GM12875 (cell line): ENCODE results near the gene KRT5.

ENCODE experiments used
- H3K4me3 ChIP-seq: one replicate; pipeline ENCODE4 v1.5.1; 2011; ENCODE audit warnings: low read depth, low read length, control low read depth
- TF ChIP-seq, protein P1 (sequence below): IDR thresholded peaks from 2 replicates; pipeline ENCODE4 v1.5.1; 2011; ENCODE audit warnings: low read depth, mild to moderate bottlenecking, control low read depth, inconsistent platforms, low read length, moderate library complexity, borderline replicate concordance; ENCODE audit not compliant: insufficient read depth

KRT5 gene

DNA sequence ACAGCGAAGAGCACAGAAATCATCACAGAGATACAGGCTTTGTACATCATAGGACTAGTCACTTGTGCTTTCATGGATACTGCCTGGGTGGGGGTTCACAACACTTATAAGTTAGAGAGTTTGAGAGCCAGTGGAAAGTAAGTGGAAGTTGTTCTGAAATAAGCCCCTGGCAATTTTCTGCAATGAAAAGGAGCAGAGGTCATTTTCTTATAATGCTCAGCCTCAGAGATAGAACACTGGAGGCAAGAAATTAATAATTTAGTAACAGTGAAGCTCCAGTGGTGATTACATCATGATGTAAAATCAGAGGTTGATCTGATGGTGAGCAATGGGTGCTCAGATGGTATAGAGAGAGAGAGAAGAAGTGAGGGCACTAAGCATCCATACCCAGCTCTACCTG lies 33.0 kb downstream of the KRT5 start:
- TF ChIP-seq, protein P1, sequence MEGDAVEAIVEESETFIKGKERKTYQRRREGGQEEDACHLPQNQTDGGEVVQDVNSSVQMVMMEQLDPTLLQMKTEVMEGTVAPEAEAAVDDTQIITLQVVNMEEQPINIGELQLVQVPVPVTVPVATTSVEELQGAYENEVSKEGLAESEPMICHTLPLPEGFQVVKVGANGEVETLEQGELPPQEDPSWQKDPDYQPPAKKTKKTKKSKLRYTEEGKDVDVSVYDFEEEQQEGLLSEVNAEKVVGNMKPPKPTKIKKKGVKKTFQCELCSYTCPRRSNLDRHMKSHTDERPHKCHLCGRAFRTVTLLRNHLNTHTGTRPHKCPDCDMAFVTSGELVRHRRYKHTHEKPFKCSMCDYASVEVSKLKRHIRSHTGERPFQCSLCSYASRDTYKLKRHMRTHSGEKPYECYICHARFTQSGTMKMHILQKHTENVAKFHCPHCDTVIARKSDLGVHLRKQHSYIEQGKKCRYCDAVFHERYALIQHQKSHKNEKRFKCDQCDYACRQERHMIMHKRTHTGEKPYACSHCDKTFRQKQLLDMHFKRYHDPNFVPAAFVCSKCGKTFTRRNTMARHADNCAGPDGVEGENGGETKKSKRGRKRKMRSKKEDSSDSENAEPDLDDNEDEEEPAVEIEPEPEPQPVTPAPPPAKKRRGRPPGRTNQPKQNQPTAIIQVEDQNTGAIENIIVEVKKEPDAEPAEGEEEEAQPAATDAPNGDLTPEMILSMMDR, result no peak
- no peak overlapping the region for H3K4me3 ChIP-seq

DNA sequence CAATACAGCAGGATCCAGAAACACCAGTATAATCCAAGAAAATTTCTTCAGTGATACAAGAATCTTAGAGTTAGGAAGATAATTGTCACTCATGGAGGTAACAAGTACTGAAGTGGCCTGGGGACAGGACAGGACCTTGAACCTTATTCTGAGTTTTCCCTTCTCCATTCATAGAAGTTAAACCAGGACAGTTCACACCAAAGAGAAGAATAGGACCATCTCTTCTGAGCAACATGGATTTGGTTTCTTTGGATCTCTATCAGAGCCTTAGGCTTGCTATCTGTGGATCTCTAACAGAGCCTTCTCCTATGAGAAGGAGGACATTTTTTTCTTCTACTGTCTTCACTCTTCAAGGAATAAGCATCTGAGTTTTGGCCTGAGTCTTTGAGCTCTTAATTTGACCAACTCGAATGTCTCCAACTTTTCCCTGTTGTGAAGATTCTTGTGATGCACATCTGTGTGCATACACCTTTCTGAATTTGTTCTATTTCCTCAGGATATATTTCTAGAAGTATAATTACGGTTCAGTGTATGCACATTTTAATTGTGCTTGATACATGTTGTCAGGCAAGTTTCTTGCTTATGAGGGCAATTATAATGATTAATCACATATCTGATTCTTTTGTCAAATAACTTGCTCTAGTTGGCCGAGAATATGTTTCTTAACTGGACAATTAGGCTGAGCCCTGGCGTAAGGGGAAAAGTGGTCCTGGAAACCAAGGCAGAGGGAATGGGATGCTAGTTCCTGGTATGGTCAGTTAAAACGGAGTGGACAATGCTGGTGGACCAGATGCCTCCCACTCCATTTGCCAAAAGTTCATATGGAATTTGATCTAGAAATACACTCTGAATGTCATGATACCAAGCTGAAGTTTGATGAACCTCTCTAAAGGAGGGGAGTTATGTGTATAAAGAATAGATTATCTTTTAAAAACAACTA lies 33.8 kb downstream of the KRT5 start:
- TF ChIP-seq, protein P1, result no peak
- no peak overlapping the region for H3K4me3 ChIP-seq

DNA sequence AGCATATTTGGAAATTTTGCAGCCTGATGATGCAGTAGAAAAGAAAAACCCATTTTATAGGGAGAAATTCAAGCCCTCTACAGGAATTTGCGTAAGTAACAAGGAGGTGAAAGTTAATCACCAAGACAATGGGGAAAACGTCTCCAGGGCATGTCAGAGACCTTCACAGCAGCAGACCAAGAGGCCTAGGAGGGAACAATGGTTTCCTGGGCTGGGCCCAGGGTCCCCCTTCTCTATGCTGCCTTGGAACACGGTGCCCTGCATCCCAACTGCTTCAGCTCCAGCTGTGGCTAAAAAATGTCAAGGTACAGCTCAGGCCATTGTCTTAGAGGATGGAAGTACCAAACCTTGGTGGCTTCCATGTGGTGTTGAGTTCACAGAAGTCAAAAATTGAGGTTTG lies 40.1 kb downstream of the KRT5 start:
- TF ChIP-seq, protein P1, result no peak
- no peak overlapping the region for H3K4me3 ChIP-seq

DNA sequence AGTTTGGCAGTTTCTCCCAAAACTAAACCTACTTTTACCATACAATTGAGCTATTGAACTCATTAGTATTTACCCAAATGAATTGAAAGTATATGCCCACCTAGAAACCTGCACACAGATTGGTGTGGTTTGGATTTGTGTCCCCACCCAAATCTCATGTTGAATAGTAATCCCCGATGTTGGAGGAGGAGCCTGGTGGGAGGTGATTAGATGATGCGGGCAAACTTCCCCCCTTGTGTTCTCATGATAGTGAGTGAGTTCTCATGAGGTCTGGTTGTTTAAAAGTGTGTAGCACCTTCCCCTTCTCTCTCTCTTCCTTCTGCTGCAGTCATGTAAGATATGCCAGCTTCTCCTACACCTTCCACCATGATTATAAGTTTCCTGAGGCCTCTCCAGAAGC lies 42.5 kb downstream of the KRT5 start:
- TF ChIP-seq, protein P1, result no peak
- no peak overlapping the region for H3K4me3 ChIP-seq

DNA sequence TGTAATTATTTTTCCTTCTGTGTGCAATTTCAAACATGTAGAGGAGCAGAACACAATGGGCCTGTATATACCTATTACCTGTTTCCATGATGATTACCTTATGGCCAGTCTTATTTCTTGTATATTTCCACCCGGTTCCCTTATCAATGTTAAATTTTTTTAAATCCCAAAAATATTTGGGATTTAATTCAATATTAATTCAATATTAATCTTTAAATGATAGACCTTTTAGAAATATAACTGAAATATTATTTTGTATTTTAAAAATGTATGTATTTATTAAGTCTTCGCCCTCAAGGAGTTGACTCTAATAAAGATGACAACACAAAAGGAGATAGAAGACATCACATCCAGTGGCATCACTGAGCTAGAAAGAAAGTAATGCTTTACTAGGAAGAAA lies 46.0 kb downstream of the KRT5 start:
- no peak overlapping the region for H3K4me3 ChIP-seq
- TF ChIP-seq, protein P1, result no peak

DNA sequence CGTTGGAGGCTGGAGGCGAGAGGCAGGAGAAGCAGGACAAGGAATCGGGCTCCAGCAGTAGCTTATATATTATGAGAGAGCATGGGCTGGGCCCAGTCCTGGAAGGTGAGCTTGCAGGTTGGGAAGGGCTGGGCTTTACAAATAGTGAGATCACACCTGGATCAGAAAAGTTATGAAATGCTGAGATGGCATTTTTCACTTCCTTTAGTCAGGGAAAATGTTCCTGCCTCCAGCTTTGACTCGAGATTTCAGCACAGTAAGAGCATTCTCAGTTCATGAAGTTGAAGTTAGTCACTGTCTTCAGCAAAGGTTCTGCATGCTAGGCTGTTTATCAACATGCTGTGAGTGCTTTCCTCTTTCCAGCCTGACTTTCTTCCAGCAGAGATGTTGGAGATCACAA lies 46.4 kb downstream of the KRT5 start, which contains the start of gene KRT6C:
Gene KRT6C, minus strand, starts transcription at position 38 of the 400 bp plus-strand sequence. CDS start 68 bp downstream, outside the sequence.
- TF ChIP-seq, protein P1, result no peak
- H3K4me3 ChIP-seq, result no peak within 1 kb of the TSS

DNA sequence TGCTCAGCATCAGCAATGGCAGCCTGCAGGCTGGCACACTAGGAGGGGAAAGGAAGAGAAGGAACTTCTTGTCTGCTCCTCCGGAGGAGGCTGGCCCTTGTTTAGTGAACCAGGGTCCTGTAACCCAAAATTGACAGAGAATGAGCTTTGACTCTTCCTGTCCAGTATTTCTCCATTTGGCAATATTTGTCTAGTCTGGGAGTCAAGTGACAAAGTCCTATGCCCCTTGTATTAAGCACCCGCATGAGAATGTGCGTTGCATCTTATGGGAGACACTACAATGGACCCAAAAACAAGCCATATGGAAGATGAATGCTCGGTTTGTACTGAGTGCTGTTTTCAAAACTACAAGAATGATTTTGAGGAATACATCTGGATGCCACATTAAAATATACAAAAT lies 50.3 kb downstream of the KRT5 start:
- no peak overlapping the region for H3K4me3 ChIP-seq
- TF ChIP-seq, protein P1, result no peak
